Loucy (cell line): ENCODE measurements around the gene KLHL10.

ENCODE experiments used
- EZH2phosphoT487 ChIP-seq: fragments of 200-600 bp; IDR thresholded peaks from 2 replicates; pipeline ENCODE4 v1.6.1; 2018; ENCODE audit warnings: antibody characterized with exemption, mild to moderate bottlenecking, moderate library complexity, borderline replicate concordance
- TF ChIP-seq, protein P1 (sequence below): fragments of 200-600 bp; sonication (generic); conservative IDR thresholded peaks from 2 replicates; pipeline ENCODE4 v1.5.1; 2014; ENCODE audit warnings: mild to moderate bottlenecking, antibody characterized with exemption, low read length

DNA sequence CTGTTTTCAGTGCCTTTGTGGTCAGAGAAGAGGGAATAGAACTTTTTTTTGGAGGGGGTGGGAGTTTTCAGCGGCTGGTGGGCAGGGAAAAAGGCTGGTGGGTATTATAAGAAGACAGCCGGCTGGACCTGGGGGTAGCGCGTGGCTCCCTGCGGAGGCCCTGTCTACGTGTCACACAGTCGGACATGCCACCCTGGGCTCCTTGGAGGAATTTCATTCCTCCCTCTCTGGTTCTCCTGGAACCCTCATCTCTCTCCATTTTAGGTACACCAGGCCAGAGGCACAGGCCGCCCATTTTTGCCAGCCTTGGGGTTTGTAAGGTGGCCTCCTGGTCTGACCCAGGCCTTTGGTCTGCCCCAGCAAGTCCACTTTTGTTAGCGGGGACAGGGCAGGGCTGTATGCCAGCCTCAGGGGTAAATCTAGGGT lies 23.9 kb upstream of the KLHL10 start:
- TF ChIP-seq EZH2phosphoT487: no peak
- TF ChIP-seq, protein P1, sequence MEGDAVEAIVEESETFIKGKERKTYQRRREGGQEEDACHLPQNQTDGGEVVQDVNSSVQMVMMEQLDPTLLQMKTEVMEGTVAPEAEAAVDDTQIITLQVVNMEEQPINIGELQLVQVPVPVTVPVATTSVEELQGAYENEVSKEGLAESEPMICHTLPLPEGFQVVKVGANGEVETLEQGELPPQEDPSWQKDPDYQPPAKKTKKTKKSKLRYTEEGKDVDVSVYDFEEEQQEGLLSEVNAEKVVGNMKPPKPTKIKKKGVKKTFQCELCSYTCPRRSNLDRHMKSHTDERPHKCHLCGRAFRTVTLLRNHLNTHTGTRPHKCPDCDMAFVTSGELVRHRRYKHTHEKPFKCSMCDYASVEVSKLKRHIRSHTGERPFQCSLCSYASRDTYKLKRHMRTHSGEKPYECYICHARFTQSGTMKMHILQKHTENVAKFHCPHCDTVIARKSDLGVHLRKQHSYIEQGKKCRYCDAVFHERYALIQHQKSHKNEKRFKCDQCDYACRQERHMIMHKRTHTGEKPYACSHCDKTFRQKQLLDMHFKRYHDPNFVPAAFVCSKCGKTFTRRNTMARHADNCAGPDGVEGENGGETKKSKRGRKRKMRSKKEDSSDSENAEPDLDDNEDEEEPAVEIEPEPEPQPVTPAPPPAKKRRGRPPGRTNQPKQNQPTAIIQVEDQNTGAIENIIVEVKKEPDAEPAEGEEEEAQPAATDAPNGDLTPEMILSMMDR: no peak
